Aorta (tissue), 5 donors: ENCODE data around the gene PLEKHM3. TPM values are rescaled to one million over a fixed set of nuclear protein-coding genes. Genes with fewer than 3 reads are reported as not detected.

Experiments
- ATAC-seq: fragments of 200-7000 bp; cut with Tn5 transposase; one replicate; pipeline ENCODE4 v1.9.1; 2022; ENCODE audit warnings: moderate library complexity; ENCODE audit not compliant: low FRiP score
- DNase-seq, 2 donors: peaks; one replicate each; pipeline ENCODE4 v3.0.0-alpha.2; 2020
- H3K27ac ChIP-seq, 2 donors: one replicate each; pipeline ENCODE4 v1.5.1; 2013; ENCODE audit warnings: low read length in 2 of 2, mild to moderate bottlenecking in 2 of 2, moderate library complexity in 2 of 2, control low read depth in 1 of 2, inconsistent platforms in 1 of 2, low read depth in 1 of 2
- H3K27me3 ChIP-seq, 2 donors: one replicate each; pipeline ENCODE4 v1.6.1; 2013; ENCODE audit warnings: control low read depth in 1 of 2, low read length in 1 of 2, mild to moderate bottlenecking in 1 of 2, moderate library complexity in 1 of 2; ENCODE audit not compliant: insufficient read depth in 2 of 2, control insufficient read depth in 1 of 2
- H3K36me3 ChIP-seq, 2 donors: one replicate each; pipeline ENCODE4 v1.6.1; 2013; ENCODE audit warnings: control low read depth in 1 of 2, low read length in 1 of 2, mild to moderate bottlenecking in 1 of 2; ENCODE audit not compliant: insufficient read depth in 2 of 2, control insufficient read depth in 1 of 2
- H3K4me1 ChIP-seq, 2 donors: one replicate each; pipeline ENCODE4 v1.6.1; 2013; ENCODE audit warnings: low read length in 2 of 2, control low read depth in 1 of 2, mild to moderate bottlenecking in 1 of 2, moderate library complexity in 1 of 2; ENCODE audit not compliant: insufficient read depth in 2 of 2, control insufficient read depth in 1 of 2
- H3K4me3 ChIP-seq, 2 donors: one replicate each; pipeline ENCODE4 v1.5.1; 2013; ENCODE audit warnings: low read length in 2 of 2, control low read depth in 1 of 2, mild to moderate bottlenecking in 1 of 2
- H3K9me3 ChIP-seq: one replicate; pipeline ENCODE4 v1.6.1; 2013; ENCODE audit warnings: mild to moderate bottlenecking, low read length; ENCODE audit not compliant: control insufficient read depth
- WGBS, 2 donors: extraction: QIAGEN DNeasy Blood & Tissue Kit; methylation state at CpG; one replicate each; pipeline ENCODE4 v1.1.7; 2013; 5-methylcytosine and 5-hydroxymethylcytosine counted together
- intact Hi-C, 2 donors: fragments of 100-400 bp; cut with DNase I; formaldehyde crosslinking; loops; one replicate each; pipeline versions ENCODE4 v1.14.2 to v1.15.0; 2022
- polyA plus RNA-seq, 2 donors: library from polyadenylated mRNA; stranded (reverse); fragments of 200-250 nt; gene quantifications; one replicate each; pipeline ENCODE4 v1.2.3, GENCODE V29; 2013
- total RNA-seq, 2 donors: library from RNA; stranded (reverse); fragmentation: NEBNext Ultra II Directional; extraction: Animal tissue kit (Norgen Biotek cat#: 25700); gene quantifications; one replicate each; pipeline ENCODE4 v1.2.1, GENCODE V29; 2021
- donor health status: healthy with polysubstance abuse.
- donor health status: Bipolar disorder and iron deficiency.
- donor health status: DM: no; HTN: no; CAD: no.
- donor health status: DM: no; HTN: no; CAD: no.
- donor health status: DM: yes; HTN: yes; CAD: no.

Gene PLEKHM3
- total and polyA plus RNA-seq, 4 donors: 2.8 to 18.9 (median 9.3) TPM

DNA sequence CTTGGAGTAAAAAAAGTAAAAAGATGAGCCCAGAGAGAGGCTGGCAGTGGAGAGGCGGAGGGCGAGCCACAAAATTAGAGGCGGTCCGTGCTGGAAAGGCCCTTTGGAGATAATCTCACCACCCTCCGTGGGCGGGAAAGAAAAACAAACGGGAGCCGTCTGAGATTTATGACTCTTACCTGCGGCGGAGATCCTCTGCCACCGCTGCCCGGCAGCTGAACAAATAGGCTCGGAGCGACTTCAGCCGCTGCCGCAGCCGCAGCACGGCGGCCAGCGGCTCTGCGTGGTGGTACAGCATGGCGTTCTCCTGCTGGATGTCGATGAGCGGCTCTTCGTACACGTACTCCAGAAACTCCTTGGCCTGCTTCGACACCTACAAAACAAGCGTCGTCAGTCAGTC, 94.6 kb downstream of the PLEKHM3 start:
- no peak for DNase-seq
- H3K4me3 ChIP-seq: no peak overlapping the region
- H3K9me3 ChIP-seq: no peaks in the 10 kb centered on the region
- H3K27me3 ChIP-seq: no peaks in the 10 kb centered on the region
- H3K36me3 ChIP-seq: peaks cover 0 to 2% of the 10 kb centered on the region in 2 donors
- WGBS, 2 donors: 85 to 89% methylated on average over 29 of the region's 29 CpGs
- intact Hi-C loops: no loop called here
- peaks cover 0 to 1% of the 10 kb centered on the region in 2 donors for H3K4me1 ChIP-seq
- no peak for ATAC-seq
- no peak overlapping the region for H3K27ac ChIP-seq

DNA sequence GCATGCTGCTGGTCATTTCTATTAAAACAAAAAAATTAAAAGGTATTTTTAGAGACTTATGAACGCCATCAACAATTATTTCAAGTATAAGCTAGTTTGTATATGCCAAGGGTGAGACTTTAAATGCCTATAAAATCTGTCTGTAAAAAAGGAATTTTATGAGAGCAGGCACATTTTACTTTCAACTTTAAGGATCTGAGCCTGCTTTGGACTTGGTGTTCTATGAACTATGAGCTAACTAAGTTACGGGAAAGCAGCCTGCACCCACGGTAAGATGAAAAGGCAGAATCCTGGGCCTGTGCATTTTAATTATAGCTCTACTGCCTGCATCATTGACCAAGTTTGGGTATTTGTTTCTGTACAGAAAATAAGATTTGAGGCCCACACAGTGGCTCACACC, 95.4 kb downstream of the PLEKHM3 start:
- Histone ChIP-seq H3K4me3 (no peak overlapping the region), H3K36me3 (peaks cover under 1 to 2% of the 10 kb centered on the region in 2 donors), H3K27me3 (no peaks in the 10 kb centered on the region), H3K4me1 (peaks cover 0 to 1% of the 10 kb centered on the region in 2 donors), H3K27ac (no peak overlapping the region), H3K9me3 (no peaks in the 10 kb centered on the region)
- ATAC-seq (no peak), DNase-seq (no peak)
- 93 to 95% methylated on average over 3 of the region's 3 CpGs for WGBS, 2 donors
- intact Hi-C loops: no loop called here

DNA sequence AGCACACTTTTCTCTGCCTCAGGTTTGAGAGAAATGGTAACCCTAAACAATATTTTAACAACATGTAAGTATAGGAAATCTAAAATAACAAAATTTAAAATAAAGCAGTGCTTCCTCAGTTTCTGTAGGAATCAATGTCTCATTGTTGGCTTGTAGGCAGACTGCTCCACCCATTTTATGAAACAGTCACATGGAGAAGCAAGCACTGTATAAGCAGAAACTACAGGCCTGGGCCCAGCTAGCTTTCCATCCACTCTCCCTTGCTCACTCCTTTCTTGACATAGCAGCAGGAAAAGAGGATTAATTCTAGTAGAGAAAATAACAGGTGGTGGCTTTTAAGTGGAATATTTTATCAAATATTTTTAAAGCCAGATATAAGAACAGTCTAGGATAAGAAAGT, 97.2 kb downstream of the PLEKHM3 start:
- Histone ChIP-seq H3K4me3 (no peak overlapping the region), H3K36me3 (peaks cover 2 to 3% of the 10 kb centered on the region in 2 donors), H3K27me3 (no peaks in the 10 kb centered on the region), H3K4me1 (no peaks in the 10 kb centered on the region), H3K27ac (no peak overlapping the region), H3K9me3 (no peaks in the 10 kb centered on the region)
- intact Hi-C loops: no loop called here
- ATAC-seq: no peak
- DNase-seq: no peak

DNA sequence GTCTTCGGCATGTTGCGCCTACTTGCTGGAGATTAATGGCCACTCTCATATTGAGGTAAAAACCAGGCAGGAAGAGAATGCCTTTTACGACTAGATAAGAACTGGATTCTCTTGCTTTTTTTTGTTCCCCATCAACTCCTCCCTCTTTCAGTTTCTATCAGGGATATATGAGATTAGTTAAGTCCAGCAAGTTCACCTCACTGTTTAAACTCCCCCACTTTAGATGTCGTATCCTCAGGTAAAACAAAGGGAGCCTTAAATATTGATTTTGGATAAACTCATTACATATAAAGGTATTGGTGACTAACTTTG, 98.4 kb downstream of the PLEKHM3 start:
- intact Hi-C loops: no loop called here
- Histone ChIP-seq H3K4me3 (no peak overlapping the region), H3K9me3 (no peaks in the 10 kb centered on the region), H3K4me1 (no peaks in the 10 kb centered on the region), H3K36me3 (peaks cover 2 to 3% of the 10 kb centered on the region in 2 donors), H3K27ac (no peak overlapping the region), H3K27me3 (no peaks in the 10 kb centered on the region)
- DNase-seq (no peak), ATAC-seq (no peak)
- 94 to 98% methylated on average over 4 of the region's 4 CpGs for WGBS, 2 donors

DNA sequence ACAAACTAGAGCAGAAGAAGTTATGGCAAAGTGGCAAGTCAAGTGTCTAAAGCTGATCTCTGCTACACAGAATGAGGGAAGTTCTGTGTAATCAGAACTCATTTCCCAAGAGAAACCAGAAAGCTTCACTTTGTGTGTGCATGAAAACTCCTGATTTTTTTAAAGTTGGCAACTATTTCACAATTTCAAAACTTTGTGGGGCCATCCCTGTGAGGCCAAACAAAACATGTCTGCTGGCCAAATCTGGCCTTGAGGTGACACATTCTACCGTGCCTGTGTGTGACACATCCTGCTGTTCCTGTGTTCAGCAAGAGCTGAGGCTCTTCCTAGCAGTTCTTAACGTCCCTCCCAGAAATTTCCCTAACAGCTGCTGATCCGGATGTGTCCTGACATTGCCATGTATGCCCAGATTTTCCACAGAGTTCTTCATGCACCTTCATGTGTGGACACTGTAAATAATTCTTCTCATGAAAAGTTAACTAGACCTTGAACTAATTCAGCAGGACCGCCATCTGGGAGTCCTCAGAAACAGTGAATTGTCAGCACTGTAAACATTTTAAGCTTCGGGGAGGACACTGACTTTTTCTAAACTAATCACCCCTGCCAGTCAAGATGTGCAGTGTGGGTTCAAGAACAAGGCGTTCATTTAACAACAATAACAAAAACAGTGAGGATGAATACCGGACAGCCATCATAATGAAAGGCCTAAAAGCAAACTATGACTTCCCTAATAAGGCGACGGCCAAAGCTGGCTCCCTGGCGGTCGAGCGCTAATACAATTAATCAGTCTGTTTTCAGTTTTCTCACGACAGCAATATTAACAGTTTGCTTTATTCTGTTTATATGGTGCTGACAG, 99.0 kb downstream of the PLEKHM3 start:
- Histone ChIP-seq H3K4me1 (no peaks in the 10 kb centered on the region), H3K4me3 (no peak overlapping the region), H3K27me3 (no peaks in the 10 kb centered on the region), H3K9me3 (no peaks in the 10 kb centered on the region), H3K27ac (no peak overlapping the region), H3K36me3 (peaks cover 2 to 3% of the 10 kb centered on the region in 2 donors)
- ATAC-seq (peak; percentile 80), DNase-seq (peak in 1 of 2 donors; percentile 73)
- WGBS, 2 donors: 70 to 72% methylated on average over 13 of the region's 13 CpGs
- intact Hi-C loops: no loop called here

DNA sequence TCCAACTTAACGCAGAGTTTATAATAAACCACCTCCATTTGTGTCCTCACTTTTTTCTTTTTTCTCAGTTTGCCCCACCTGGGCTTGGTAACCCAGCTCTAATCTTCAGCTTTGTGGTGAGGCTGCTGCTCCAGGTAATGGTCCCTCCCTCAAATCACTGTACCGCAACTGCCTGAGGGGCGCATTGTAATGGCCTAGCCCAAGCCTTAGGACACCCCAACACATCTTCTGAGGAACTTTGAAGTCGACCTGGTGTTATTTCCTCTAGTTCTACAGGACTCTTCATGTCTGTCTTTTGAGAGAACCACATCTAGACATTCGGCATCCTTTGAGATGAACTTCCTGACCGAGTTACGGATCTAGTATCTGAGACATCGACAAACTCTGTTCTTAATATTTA, 99.7 kb downstream of the PLEKHM3 start:
- intact Hi-C loops: no loop called here
- WGBS, 2 donors: 96 to 98% methylated on average over 8 of the region's 8 CpGs

DNA sequence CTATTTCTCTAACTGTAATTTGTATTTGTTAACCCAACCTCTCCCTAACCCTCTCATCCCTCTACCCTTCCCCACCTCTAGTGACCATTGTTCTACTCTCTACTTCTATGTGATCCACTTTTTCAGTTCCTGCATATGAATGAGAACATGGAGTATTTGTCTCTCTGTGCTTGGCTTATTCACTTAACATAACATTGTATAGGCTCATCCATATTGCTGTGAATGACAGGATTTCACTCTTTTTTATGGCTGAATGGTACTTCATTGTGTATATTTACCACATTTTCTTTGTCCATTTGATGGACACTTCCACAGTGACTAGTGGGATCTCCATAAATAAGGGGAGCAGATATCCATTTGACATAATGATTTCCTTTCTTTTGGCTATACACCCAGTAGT, 103.7 kb downstream of the PLEKHM3 start:
- Histone ChIP-seq H3K4me3 (no peak overlapping the region), H3K9me3 (no peaks in the 10 kb centered on the region), H3K27me3 (no peaks in the 10 kb centered on the region), H3K4me1 (no peaks in the 10 kb centered on the region), H3K27ac (no peak overlapping the region), H3K36me3 (peaks cover 0 to 3% of the 10 kb centered on the region in 2 donors)
- intact Hi-C loops: no loop called here
- DNase-seq (no peak), ATAC-seq (no peak)

More for the DNA sequence above, 99.7 kb downstream of the PLEKHM3 start:
- H3K27ac ChIP-seq: no peak overlapping the region
- DNase-seq (no peak), ATAC-seq (no peak)
- H3K9me3 ChIP-seq: no peaks in the 10 kb centered on the region
- H3K36me3 ChIP-seq: peaks cover 0 to 3% of the 10 kb centered on the region in 2 donors
- no peak overlapping the region for H3K4me3 ChIP-seq
- no peaks in the 10 kb centered on the region for H3K27me3 ChIP-seq
- H3K4me1 ChIP-seq: no peaks in the 10 kb centered on the region

DNA sequence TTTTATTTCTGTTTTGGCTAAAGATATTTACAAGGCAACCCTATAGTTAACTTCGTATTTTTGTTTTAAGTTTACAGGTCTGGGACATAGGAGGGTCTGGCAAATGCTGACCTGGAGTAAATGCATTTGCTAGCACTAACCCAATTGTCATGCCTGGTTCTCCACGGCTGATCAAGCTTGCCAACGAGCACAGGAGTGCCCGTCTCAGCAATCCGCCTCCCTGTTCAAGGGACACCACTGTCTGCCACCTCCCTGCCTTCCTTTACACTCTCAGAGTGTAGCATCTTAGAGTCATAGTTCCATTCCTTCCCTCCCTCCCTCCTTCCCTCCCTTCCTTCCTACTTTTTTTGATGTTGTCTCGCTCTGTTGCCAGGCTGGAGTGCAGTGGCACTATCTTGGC, 104.6 kb downstream of the PLEKHM3 start:
- Histone ChIP-seq H3K27ac (no peak overlapping the region), H3K4me1 (no peaks in the 10 kb centered on the region), H3K27me3 (no peaks in the 10 kb centered on the region), H3K4me3 (no peak overlapping the region), H3K9me3 (no peaks in the 10 kb centered on the region), H3K36me3 (peaks cover 0 to 3% of the 10 kb centered on the region in 2 donors)
- ATAC-seq (no peak), DNase-seq (no peak)
- intact Hi-C loops: no loop called here
- WGBS, 2 donors: 90 to 91% methylated on average over 6 of the region's 6 CpGs

DNA sequence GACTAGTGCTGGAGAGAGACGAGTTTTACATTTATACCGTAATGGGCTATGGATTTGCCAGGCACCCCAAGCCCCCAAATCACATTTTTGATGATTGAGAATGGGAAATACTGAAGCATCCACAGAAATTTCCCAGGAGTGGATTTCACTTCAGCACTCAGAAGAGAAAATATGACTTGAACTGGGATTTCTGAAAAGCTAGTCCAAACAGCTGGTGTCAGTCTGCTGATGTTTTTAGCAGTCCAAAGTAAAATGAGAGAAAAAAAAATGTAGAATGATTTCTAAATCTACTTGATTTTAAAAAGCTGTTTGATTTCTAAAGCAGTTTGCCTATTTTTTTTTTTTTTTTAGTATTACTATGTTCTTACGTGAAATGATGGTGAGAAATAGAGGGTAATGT, 105.0 kb downstream of the PLEKHM3 start:
- no peak for ATAC-seq
- Histone ChIP-seq H3K27me3 (no peaks in the 10 kb centered on the region), H3K4me1 (no peaks in the 10 kb centered on the region), H3K4me3 (no peak overlapping the region), H3K27ac (no peak overlapping the region), H3K36me3 (peaks cover 0 to 3% of the 10 kb centered on the region in 2 donors), H3K9me3 (no peaks in the 10 kb centered on the region)
- DNase-seq: no peak
- intact Hi-C loops: no loop called here
- 96 to 97% methylated on average over 3 of the region's 3 CpGs for WGBS, 2 donors
